Liver (tissue), 9 donors: ENCODE data around the gene FRA10AC1. TPM values are rescaled to one million over a fixed set of nuclear protein-coding genes. Genes with fewer than 3 reads are reported as not detected.

Source experiments
- DNase-seq: peaks from one replicate; pipeline ENCODE4 v3.0.0-alpha.2; 2017; ENCODE audit warnings: low spot score
- H3K27ac ChIP-seq, 2 donors: one replicate each; pipeline ENCODE4 v1.7.0; 2013; ENCODE audit warnings: inconsistent platforms in 2 of 2, low read length in 2 of 2, control low read depth in 1 of 2, low read depth in 1 of 2, mild to moderate bottlenecking in 1 of 2
- H3K27me3 ChIP-seq, 4 donors: one replicate each; pipeline versions ENCODE4 v1.6.1 to v1.7.0; 2013; ENCODE audit warnings: low read length in 3 of 4, inconsistent platforms in 1 of 4, mild to moderate bottlenecking in 1 of 4, moderate library complexity in 1 of 4; ENCODE audit not compliant: control insufficient read depth in 4 of 4, insufficient read depth in 4 of 4
- H3K36me3 ChIP-seq, 4 donors: one replicate each; pipeline versions ENCODE4 v1.6.1 to v1.7.0; 2013; ENCODE audit warnings: low read length in 3 of 4, mild to moderate bottlenecking in 3 of 4, low read depth in 1 of 4, moderate library complexity in 1 of 4; ENCODE audit not compliant: control insufficient read depth in 4 of 4, insufficient read depth in 3 of 4
- H3K4me1 ChIP-seq, 4 donors: one replicate each; pipeline versions ENCODE4 v1.6.1 to v1.7.0; 2013; ENCODE audit warnings: low read length in 3 of 4, mild to moderate bottlenecking in 3 of 4, moderate library complexity in 1 of 4; ENCODE audit not compliant: control insufficient read depth in 4 of 4, insufficient read depth in 4 of 4
- H3K4me3 ChIP-seq, 3 donors: one replicate each; pipeline versions ENCODE4 v1.6.1 to v1.7.0; 2013; ENCODE audit warnings: low read length in 3 of 3, control low read depth in 1 of 3, low read depth in 1 of 3, mild to moderate bottlenecking in 1 of 3
- H3K9ac ChIP-seq, 2 donors: one replicate each; pipeline ENCODE4 v1.7.0; 2013; ENCODE audit warnings: low read length in 2 of 2, mild to moderate bottlenecking in 2 of 2, moderate library complexity in 2 of 2, control low read depth in 1 of 2, low read depth in 1 of 2
- H3K9me3 ChIP-seq, 4 donors: one replicate each; pipeline versions ENCODE4 v1.6.1 to v1.7.0; 2013; ENCODE audit warnings: low read length in 3 of 4; ENCODE audit not compliant: control insufficient read depth in 4 of 4
- FOXA1 ChIP-seq: IDR thresholded peaks from 2 replicates; pipeline ENCODE4 v1.6.1; 2016; ENCODE audit warnings: antibody characterized with exemption
- FOXA2 ChIP-seq: IDR thresholded peaks from 2 replicates; pipeline ENCODE4 v1.6.1; 2016; ENCODE audit warnings: antibody characterized with exemption
- HNF4A ChIP-seq, 2 donors: conservative IDR thresholded peaks; 2 replicates each; pipeline ENCODE4 v1.6.1; 2016; ENCODE audit warnings: antibody characterized with exemption in 2 of 2, mild to moderate bottlenecking in 2 of 2
- JUND ChIP-seq, 2 donors: IDR thresholded peaks; 2 replicates each; pipeline ENCODE4 v1.6.1; 2016; ENCODE audit warnings: antibody characterized with exemption in 2 of 2
- NR2F2 ChIP-seq: IDR thresholded peaks from 2 replicates; pipeline ENCODE4 v1.6.1; 2016; ENCODE audit warnings: antibody characterized with exemption
- RAD21 ChIP-seq, 2 donors: IDR thresholded peaks; 2 replicates each; pipeline ENCODE4 v1.6.1; 2016; ENCODE audit warnings: antibody characterized with exemption in 2 of 2, mild to moderate bottlenecking in 2 of 2
- TAF1 ChIP-seq: conservative IDR thresholded peaks from 2 replicates; pipeline ENCODE4 v1.6.1; 2016; ENCODE audit warnings: antibody characterized with exemption, mild to moderate bottlenecking
- WGBS: extraction: QIAGEN DNeasy Blood & Tissue Kit; methylation state at CpG from one replicate; pipeline ENCODE4 v1.1.7; 2013; 5-methylcytosine and 5-hydroxymethylcytosine counted together
- polyA plus RNA-seq, 2 donors: library from polyadenylated mRNA; stranded (reverse) in 1 of 2; unstranded in 1 of 2; fragments of 200-250 nt in 1 of 2; fragments of >200 nt in 1 of 2; fragmentation: Nextera tagmentation in 1 of 2; extraction: Ambion mirVana in 1 of 2; gene quantifications; one replicate each; pipeline versions ENCODE4 v1.2.1 to v1.2.3, GENCODE V29; 2013 to 2015
- total RNA-seq, 2 donors: library from RNA; depleted of rRNA; stranded (reverse); fragments of >200 nt; gene quantifications; one replicate each; pipeline ENCODE4 v1.2.3, GENCODE V29; 2014
- TF ChIP-seq, protein P1 (sequence below): IDR thresholded peaks from 2 replicates; pipeline ENCODE4 v1.6.1; 2016; ENCODE audit warnings: antibody characterized with exemption
- TF ChIP-seq, protein P2 (sequence below): IDR thresholded peaks from 2 replicates; pipeline ENCODE4 v1.6.1; 2016; ENCODE audit warnings: antibody characterized with exemption
- TF ChIP-seq, protein P3 (sequence below): fragments of 150-350 bp; IDR thresholded peaks from 2 replicates; pipeline ENCODE4 v1.5.1; 2017; ENCODE audit warnings: improper control_type of control experiment, low read depth, low read length; ENCODE audit not compliant: missing input control
- donor health status: healthy.
- donor health status: healthy.
- donor health status: healthy.
- donor health status: healthy.
- donor health status: healthy.

FRA10AC1 gene
- total and polyA plus RNA-seq, 4 donors: 2.5 to 19.2 (median 5.8) TPM

DNA sequence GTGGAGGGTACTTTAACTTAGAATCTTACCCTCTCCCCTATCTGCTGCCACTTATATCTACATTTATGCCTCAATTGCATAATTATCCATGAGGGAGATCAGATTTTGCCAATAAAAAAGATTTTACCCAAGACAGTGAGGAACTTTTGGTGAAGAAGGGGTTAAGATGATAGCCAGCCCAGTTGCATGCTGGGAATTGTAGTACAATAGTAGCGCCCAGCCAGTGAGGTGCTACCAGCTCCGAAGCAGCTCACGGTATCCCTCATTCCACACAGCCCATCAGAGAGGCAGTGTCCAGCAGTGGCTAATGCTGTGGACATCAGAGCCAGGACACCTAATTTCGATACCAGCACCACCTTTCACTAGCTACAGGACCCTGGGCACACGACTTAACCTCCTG lies 49.4 kb upstream of the FRA10AC1 start:
- Histone ChIP-seq H3K9me3 (no peaks in the 10 kb centered on the region), H3K4me1 (peaks cover 0 to 7% (median 5%) of the 10 kb centered on the region in 4 donors), H3K27ac (no peak overlapping the region), H3K27me3 (no peaks in the 10 kb centered on the region), H3K4me3 (peak overlapping the region in 2 of 3 donors; percentile 50 to 65), H3K9ac (no peak overlapping the region), H3K36me3 (no peaks in the 10 kb centered on the region)
- 3% methylated on average over 5 of the region's 5 CpGs for WGBS
- no peak for TF ChIP-seq FOXA2
- peak in 1 of 2 donors; percentile 19 for TF ChIP-seq RAD21 (IDR thresholded peaks at IDR 0.05)
- DNase-seq: no peak

DNA sequence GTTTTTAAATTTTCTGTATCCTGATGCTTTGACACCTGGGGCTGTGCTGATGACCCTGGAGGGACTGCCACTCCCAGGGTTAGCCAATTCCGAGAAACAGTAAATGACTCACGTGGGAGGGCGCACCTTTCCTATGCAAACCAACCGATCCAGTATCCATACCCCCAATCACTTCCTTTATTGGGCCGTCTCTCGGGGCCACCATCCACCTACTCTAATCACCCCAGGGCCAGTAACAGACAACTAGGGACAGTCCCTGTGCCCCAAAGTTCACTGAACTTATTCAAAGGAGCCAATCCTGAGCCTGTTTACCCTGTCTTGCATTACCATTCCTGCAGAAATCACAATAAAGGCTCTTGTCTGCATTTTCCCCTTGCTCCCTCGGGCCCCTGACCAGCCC lies 48.7 kb upstream of the FRA10AC1 start:
- no peaks in the 10 kb centered on the region for H3K27me3 ChIP-seq
- H3K9me3 ChIP-seq: no peaks in the 10 kb centered on the region
- no peak overlapping the region for H3K27ac ChIP-seq
- no peak overlapping the region for H3K4me3 ChIP-seq
- no peaks in the 10 kb centered on the region for H3K36me3 ChIP-seq
- WGBS: 58% methylated on average over 7 of the region's 7 CpGs
- no peak for DNase-seq
- H3K4me1 ChIP-seq: peaks cover 0 to 7% (median 5%) of the 10 kb centered on the region in 4 donors
- TF ChIP-seq, protein P1, sequence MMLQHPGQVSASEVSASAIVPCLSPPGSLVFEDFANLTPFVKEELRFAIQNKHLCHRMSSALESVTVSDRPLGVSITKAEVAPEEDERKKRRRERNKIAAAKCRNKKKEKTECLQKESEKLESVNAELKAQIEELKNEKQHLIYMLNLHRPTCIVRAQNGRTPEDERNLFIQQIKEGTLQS: no peak
- TF ChIP-seq TAF1 (no peak), JUND (IDR thresholded peaks at IDR 0.05) (no peak), FOXA1 (no peak), NR2F2 (no peak)
- TF ChIP-seq, protein P2, sequence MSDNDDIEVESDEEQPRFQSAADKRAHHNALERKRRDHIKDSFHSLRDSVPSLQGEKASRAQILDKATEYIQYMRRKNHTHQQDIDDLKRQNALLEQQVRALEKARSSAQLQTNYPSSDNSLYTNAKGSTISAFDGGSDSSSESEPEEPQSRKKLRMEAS: no peak
- TF ChIP-seq, protein P3, sequence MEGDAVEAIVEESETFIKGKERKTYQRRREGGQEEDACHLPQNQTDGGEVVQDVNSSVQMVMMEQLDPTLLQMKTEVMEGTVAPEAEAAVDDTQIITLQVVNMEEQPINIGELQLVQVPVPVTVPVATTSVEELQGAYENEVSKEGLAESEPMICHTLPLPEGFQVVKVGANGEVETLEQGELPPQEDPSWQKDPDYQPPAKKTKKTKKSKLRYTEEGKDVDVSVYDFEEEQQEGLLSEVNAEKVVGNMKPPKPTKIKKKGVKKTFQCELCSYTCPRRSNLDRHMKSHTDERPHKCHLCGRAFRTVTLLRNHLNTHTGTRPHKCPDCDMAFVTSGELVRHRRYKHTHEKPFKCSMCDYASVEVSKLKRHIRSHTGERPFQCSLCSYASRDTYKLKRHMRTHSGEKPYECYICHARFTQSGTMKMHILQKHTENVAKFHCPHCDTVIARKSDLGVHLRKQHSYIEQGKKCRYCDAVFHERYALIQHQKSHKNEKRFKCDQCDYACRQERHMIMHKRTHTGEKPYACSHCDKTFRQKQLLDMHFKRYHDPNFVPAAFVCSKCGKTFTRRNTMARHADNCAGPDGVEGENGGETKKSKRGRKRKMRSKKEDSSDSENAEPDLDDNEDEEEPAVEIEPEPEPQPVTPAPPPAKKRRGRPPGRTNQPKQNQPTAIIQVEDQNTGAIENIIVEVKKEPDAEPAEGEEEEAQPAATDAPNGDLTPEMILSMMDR: no peak
- H3K9ac ChIP-seq: no peak overlapping the region

DNA sequence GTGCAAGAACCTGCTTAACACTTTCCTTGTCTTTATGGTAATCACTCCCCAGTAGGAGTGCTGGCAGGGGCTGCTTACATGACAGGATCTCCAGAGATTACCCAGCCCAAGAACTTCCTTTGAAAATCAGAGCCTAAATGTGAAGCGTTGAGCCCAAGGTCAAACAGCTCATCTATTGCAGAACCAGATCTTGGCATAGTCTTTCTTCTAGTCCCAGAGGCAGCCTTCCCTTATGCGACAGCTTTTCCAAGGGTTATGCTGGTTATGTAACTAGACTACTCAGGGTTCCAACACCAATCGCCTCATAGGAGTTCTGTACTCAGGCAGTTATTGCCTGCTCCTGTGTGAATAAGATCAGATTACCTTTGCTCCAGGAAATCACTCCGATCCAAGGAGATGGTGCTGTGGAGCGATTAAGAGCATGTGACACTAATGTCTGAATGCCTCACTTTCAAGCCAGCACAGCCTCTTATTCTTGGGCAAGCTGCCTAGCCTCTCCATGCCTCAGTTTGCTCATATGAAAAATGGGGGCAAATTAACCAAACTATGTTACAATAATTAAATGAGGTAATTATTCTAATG lies 46.9 kb upstream of the FRA10AC1 start:
- DNase-seq: no peak
- Histone ChIP-seq H3K9ac (no peak overlapping the region), H3K27ac (no peak overlapping the region), H3K9me3 (no peaks in the 10 kb centered on the region), H3K4me3 (no peak overlapping the region), H3K4me1 (peaks cover 0 to 11% (median 5%) of the 10 kb centered on the region in 4 donors), H3K36me3 (no peaks in the 10 kb centered on the region), H3K27me3 (no peaks in the 10 kb centered on the region)
- TF ChIP-seq HNF4A (conservative IDR thresholded peaks at IDR 0.05): no peak
- TF ChIP-seq, protein P3: no peak
- WGBS: 71% methylated on average over 5 of the region's 5 CpGs
